ENCODE measurements around the gene HS1BP3.

The HS1BP3 gene

DNA sequence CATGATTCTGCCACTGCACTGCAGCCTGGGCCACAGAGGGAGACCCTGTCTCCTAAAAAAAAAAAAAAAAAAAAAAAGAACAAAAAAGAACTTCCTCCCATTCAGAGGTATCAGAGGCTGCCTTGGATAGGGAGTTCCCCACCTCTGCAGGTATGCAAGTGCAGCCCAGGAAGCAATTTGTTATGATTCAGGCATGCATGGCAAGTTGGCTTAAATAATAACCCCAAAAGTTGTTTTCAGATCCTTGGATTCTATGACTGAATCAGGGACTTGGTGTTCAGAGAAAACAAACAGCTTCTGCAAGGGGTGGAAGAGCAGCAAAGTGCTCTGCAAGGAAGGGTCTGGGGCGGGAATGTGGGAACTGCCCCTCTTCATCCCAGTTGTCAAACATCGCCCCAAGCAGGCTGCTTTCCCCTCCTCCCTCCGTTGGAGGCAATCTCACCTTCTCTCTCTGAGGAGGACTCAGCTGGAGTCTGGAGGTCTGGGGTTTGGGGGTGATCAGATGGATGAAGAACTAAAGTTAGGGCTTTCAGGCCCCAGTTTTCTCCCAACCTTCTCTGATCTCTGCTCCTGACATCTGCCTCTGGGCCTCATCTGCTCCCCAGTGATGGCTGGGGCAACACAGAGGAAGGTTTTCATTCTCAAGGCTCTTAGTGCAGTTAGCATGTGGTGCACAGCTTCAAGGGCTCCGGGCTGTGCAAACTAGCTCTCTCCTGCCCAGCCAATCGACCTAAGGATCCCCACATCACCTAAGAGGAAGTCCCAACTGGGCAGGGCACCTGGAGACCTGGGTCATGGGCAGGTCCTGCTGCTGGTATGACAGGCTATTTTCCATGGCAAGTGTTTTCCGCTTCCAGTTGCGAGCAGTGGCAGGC is 12.5 kb upstream of the HS1BP3 start:
- DNase-seq = no peak

DNA sequence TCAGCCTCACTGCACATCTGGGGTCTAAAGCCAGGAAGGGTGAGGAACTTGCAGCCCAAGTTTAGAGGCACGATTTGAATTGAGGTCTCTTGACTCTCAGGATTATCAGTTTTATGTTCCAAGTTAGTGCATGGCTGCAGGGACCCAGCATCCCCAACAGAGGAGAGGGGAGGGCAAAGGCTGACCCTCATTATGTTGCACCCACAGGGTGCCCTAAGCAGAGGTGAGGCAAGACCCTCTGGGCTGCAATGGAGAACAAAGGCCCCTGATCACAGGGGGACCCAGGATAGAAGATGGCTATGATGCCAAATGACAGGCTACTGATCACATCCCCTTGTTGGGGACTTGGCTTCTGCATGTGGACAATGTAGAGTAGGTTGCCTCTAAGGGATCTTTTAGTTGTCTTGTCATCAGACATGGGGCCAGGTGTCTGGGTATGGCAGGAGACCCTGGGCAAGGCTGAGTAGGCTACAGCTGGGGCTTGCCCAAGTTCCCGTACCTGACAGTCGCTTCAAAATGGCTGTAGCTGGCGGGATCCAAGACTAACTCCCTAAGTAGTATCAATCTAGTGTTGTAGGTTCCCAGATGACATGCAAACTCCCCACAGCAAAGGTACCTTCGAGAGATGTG is 11.5 kb upstream of the HS1BP3 start:
- DNase-seq = no peak

DNA sequence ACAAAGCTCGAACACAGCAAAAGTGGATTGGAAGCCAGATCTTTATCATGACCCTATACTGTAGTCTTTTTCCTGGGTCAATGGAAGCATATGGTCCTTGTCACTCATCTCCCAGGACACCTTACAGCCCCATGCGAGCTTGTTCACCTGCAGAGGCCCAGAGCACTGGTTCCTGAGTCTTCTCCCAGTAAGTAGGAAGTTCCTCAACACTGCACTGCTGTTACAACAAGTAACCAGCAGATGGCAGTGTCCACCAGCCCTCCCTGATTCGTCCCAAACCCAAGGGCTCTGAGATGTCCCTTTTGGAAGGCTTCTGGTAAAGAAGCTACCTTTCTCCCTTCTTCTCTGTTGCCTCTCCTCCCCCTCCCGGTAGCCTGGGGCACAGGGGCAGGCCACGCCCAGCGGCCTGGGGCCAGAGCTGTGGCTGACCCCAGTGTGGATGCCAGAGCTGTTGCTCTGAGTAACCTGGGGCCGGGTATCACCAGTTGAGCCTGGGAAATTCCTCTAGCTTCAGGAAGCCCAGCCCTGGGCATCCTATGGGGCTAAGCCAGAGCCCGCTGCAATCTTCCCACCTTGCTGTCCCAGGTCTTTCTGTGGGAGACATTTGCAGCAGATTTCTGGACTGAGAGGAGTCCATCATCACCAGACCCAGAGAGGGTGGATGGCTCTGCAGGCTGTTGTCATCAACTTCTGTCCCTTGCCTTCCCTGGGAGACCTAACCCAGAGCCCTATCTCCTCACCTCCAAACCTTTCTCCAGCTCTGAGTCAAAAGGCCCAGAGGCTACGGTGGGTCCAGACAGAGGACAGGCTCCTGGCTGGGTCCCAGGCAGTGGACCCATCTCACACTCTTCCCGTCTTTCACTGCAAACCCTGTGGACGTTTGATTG is 10.8 kb upstream of the HS1BP3 start:
- DNase-seq = peak; percentile 27 to 68 (median 51)

GRCh38 chr2:20660506-20661420 is 9.9 kb upstream of the HS1BP3 start:
- no peak for DNase-seq

DNA sequence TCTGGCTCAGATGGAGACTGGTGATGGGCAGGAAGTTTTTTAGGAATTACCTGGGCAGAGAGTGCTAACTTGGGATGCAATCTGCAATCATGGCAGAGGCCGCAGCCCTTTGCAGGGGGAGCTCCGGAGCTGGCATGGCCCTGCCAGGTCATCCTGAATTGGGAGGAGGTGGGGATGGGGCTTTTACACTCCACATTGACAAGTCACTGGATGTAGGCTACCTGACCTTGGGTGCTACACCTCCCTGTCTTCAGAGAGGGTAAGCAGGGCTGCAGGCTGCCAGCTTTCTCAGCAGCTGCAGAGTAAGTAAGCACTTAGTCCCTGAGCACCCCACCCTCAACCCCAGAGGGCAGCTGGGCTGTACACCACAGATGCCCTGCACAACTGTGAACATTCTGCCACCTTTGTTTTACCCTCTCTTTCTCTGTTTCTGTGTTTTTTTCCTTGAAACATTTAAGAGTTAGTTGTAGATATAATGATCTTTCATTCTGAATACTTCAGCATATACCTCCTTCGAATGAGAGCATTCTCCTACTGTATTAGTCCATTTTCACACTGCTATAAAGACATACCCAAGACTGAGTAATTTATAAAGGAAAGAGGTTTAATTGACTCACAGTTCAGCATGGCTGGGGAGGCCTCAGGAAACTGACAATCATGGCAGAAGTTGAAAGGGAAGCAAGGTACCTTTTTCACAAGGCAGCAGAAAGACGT is 6.8 kb upstream of the HS1BP3 start:
- DNase-seq = no peak

DNA sequence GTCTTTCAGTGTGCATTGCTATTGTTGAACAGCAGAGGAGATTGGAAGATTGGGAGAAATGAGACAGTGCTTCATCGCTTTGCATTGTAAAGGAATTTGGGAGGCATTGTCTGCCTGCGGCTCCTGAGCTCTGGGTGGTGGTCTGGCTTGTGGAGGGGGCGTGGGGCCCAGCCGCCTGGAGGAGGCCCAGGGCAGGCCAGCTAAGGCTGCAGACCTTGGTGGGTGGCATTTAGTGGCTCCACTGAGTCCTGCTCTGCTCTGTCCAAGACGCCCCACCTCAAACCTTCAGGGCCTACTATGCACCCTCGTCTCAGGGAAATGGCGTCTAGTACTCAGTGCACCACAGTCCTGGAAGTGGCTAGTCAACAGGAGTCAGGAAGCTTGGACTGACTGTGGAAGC is 5.7 kb upstream of the HS1BP3 start:
- DNase-seq = no peak

GRCh38 chr2:20654535-20654813 is 3.6 kb upstream of the HS1BP3 start:
- DNase-seq = no peak

DNA sequence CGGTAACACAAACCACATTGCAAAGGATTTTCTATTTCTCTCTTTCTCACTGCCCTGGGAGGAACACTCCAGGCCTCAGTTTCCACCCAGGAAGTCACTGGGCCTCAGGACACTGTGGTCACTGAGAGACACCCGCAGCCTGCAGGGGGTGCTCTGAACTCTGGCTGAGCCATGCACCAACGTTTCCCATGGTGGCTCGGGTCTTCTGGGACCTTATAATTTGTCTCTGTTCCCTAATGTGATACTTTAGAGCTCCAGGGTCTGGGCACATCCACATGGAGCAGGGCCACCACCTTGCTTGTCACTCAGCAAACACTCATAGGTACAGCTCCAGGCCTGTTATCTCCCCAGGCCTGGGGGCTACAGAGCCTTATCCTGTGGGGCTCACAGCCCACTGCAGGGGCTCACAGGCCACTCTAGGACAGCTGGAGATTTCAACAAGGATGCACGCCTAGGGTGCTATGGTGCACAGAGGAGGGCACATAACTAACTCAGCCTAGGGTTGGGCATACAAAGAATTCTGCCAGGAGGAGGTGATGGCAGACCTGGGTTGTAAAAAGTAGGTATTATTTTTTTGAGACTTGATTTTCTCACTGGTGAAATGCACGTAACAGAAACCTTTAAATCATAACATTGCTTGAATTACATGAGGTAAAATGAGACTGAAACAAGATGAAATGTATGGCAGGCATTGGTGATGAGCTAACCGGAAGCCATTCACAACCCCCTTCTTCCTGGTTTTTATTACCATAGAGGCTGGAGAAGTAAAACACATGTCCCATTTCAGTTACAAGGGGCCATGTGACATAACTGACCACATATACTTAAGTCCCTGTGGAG is 3.0 kb upstream of the HS1BP3 start:
- DNase-seq = no peak

GRCh38 chr2:20652673-20653575 is 2.0 kb upstream of the HS1BP3 start:
- no peak for DNase-seq

DNA sequence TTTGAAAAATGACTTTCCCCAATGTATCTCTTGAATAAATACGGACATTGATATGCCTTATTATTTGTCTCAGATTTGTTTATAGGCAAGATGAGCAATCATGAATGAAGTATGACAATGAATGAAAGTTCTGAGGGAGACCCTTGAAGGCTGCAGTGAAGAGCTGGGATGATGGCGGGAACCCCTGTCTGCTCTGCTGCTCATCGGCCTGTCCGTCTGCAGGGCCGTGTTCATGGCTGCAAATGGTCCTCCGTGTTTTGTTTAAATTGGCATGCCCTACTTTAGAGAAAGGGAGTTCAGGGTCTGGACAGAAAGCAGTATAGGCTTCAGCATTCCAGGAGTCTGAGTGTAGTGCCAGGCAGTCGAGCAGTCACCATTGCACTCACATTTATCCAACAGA is 1.2 kb upstream of the HS1BP3 start:
- no peak for DNase-seq

GRCh38 chr2:20651731-20652099 is 817 bp upstream of the HS1BP3 start:
- no peak for DNase-seq

DNA sequence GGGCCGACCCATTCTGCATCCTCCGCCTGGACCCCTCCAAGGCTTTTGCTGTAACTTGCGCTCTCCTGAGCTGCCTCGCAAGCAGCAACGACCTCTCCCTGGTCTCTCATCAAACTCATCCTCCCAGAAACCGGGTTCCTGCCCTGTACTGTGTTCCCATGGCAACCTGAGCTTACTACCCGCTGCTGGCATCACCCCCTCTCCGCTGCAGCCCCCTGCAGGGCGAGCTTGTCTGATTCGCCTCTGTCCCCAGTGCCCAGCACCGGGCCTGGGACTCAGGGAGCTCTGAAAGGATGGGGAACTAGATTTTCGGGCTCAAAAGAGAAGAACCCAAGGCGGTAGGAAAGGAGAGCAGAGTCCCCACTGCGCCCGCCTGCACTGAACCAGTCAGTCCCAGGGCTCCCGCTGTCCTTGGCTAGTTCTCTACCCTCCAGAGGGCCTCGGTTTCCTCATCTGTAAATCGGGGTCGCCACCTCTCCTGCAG is 463 bp downstream of the HS1BP3 start:
- peak in 4 of 6 experiments; percentile 8 to 60 (median 28) for DNase-seq

DNA sequence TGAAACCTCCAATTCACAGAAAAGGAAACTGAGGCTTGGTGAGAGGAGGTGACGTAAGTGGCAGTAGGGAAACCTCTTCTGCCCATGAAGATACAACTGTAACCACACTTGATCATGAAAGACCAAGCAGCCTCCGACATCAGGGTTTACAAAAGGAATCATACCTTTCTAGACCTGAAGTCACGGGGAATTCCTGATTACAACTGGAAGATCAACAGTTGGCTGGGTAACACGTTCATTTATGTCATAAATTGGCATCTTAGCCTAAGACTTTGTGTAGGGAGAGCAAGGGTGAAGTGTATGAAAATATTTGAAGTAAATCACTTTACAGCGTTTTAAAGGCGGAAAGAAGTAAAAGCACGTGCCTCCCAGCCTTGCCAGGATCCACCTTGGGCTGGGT is 922 bp downstream of the HS1BP3 start:
- DNase-seq = no peak

DNA sequence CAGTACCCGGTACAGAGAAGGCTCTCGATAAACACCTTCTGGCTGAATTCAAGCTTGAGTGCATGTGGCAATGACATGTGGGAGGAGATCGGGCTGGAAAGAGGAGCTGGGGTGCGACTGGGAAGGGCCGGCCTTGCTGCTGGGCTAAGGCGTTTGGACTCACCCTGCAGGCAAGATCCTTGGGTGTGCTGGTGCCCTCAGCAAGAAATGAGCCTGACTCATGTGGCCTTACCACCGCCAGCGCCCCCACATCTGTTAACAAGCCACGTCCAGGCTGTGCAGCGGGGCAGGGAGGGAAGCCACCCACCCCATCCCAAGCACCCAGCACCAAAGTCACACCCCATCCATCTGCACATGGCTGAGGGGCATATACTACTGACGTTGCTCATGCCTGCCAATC is 1.3 kb downstream of the HS1BP3 start:
- no peak for DNase-seq

- DNase-seq = no peak
Observed at GRCh38 chr2:20648831-20649230, 2.1 kb downstream of the HS1BP3 start.

DNA sequence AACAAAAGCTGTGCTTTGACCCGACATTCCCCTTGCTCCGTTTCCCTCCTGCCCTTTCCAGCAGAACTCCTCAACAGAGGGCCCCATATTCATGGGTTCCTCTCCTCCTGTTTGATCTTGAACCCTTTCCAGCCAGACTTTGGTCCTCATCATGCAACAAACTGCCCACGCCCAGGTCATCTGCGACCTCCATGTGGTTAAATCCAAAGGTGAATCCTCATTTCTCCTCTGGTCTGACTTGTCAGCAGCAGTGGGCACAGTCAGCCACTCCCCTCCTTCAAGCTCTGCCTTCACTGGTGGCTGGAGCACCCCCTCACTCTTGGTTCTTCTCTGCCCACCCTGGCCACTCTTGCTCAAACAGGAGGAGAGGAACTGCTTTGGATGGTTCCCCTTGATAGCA is 2.7 kb downstream of the HS1BP3 start:
- no peak for DNase-seq

DNA sequence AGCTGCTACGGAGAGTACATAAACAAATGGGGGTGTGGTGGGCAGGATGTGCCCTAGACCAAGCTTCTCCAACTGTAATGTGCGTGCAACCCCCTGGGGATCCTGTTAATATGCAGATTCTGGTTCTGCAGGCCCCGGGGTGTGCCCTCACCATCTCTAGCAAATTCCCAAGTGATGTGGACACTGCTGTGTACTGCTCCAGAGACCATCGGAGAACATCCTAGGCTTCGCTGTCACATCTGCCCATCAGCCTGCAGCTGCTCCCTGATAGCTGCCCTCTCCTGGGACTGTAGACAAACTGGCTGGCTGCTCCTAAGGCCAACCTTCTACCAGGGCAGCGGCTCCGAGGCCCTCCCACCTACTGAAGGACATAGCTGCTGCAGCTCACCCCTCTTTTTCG is 3.2 kb downstream of the HS1BP3 start:
- no peak for DNase-seq

- no peak for DNase-seq
Observed at GRCh38 chr2:20647211-20647610, 3.7 kb downstream of the HS1BP3 start.

DNA sequence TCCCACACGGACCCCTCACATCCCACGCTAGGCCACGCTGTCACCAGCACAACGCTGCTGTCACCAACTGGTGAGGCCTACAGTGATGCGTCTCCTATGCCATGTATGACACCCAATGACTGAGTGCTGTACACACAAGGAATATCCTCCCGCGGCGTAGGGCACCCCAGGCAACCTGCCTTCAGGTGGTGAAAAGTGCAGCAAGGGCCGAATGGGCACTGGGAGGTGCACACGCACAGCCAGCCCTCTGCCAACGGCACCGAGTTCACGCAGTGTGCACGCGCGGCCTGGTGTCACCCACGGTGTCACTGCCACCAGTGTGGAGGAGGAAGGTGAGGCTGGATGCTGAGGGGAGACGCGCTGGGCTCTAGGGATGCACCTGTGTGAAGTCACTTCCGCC is 4.5 kb downstream of the HS1BP3 start:
- DNase-seq = no peak

- no peak for DNase-seq
Observed at GRCh38 chr2:20645761-20646160, 5.1 kb downstream of the HS1BP3 start.

Data from stimulated activated naive CD4-positive, alpha-beta T cell (primary cell).